Stimulated activated CD8-positive, alpha-beta memory T cell treated with anti-CD3 and anti-CD28 coated beads, Interleukin-4, amount 100 ng/mL, for 48 hours (primary cell): ENCODE results near the gene BLVRB.

Experiments used
- DNase-seq: peaks from one replicate; pipeline ENCODE4 v3.0.0-alpha.2; 2020

BLVRB gene

DNA sequence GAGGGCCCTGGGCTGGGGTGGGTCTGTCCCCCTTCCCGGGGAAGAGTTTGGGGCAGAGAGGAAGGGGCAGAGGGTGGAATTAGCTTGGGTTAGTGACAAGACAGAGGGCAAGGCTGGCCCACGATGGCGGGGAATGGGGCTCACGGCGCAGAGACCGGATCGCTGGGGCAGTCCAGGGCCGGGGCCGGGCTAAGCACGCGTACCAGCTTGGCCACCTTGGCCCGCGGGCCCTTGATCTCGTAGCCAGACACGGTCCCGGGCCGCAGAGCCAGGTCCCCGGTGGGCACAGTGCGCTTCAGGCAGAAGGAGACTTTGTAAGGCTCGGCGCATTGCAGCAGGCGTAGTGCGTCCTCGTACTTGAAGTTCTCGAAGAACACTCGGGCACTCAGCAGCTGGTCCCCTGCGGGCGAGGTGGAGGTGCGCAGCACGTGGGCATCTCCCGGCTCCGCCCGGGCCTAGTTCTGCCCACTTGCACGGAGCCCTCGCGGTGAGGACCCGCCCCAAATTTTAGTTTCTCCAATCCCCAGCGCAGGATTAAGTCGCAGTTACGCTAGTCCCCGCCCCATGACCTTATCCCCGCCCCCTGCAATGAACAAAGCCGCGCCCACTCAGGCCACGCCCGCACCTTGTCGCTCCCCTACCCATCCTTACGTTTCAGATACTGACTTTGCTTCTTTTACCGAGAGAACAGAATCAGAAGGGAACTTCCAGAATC is 67.0 kb downstream of the BLVRB start:
- peak; percentile 76 for DNase-seq
